ENCODE data around the gene RUFY3. TPM values are rescaled to one million over a fixed set of nuclear protein-coding genes. Genes with fewer than 3 reads are reported as not detected.

RUFY3 gene
- total RNA-seq, 3 donors from 2014 or later = 31.9 to 54.2 (median 46.0) TPM

GRCh38 chr4:70787496-70787895 is 65.7 kb downstream of the RUFY3 start:
- Histone ChIP-seq H3K36me3 (ENCODE audit: low read depth) (no peaks in the 10 kb centered on the region), H3K9me3 (no peaks in the 10 kb centered on the region), H3K4me3 (no peak overlapping the region), H3K4me1 (ENCODE audit: low read depth) (no peaks in the 10 kb centered on the region)
- intact Hi-C loops (cut with DNase I, micrococcal nuclease) = no loop called here
- no peak for TF ChIP-seq CTCF (IDR thresholded peaks at IDR 0.05)
- ATAC-seq (no peak), DNase-seq (no peak)

GRCh38 chr4:70788733-70789132 is 67.0 kb downstream of the RUFY3 start:
- DNase-seq (no peak), ATAC-seq (no peak)
- no peaks in the 10 kb centered on the region for H3K4me1 ChIP-seq (ENCODE audit: low read depth)
- no peak overlapping the region for H3K4me3 ChIP-seq
- no peaks in the 10 kb centered on the region for H3K9me3 ChIP-seq
- TF ChIP-seq CTCF (IDR thresholded peaks at IDR 0.05) = no peak
- intact Hi-C loops (cut with DNase I, micrococcal nuclease) = no loop called here
- H3K36me3 ChIP-seq (ENCODE audit: low read depth) = no peaks in the 10 kb centered on the region

- DNase-seq (no peak), ATAC-seq (no peak)
- H3K36me3 ChIP-seq (ENCODE audit: low read depth) = no peaks in the 10 kb centered on the region
- no peaks in the 10 kb centered on the region for H3K4me1 ChIP-seq (ENCODE audit: low read depth)
- no peaks in the 10 kb centered on the region for H3K9me3 ChIP-seq
- intact Hi-C loops (cut with DNase I, micrococcal nuclease) = no loop called here
- H3K4me3 ChIP-seq = no peak overlapping the region
- no peak for TF ChIP-seq CTCF (IDR thresholded peaks at IDR 0.05)
Measured at GRCh38 chr4:70793626-70794025, 71.9 kb downstream of the RUFY3 start.

- intact Hi-C loops (cut with DNase I, micrococcal nuclease) = no loop called here
- DNase-seq = no peak
- H3K36me3 ChIP-seq (ENCODE audit: low read depth) = no peaks in the 10 kb centered on the region
- H3K9me3 ChIP-seq = no peaks in the 10 kb centered on the region
- TF ChIP-seq CTCF (IDR thresholded peaks at IDR 0.05) = no peak
- no peaks in the 10 kb centered on the region for H3K4me1 ChIP-seq (ENCODE audit: low read depth)
- H3K4me3 ChIP-seq = no peak overlapping the region
- ATAC-seq = no peak
Measured at GRCh38 chr4:70801265-70801809, 79.6 kb downstream of the RUFY3 start.

- ATAC-seq (peak; percentile 85), DNase-seq (no peak)
- H3K4me1 ChIP-seq (ENCODE audit: low read depth) = no peaks in the 10 kb centered on the region
- H3K4me3 ChIP-seq = no peak overlapping the region
- no peak for TF ChIP-seq CTCF (IDR thresholded peaks at IDR 0.05)
- no peaks in the 10 kb centered on the region for H3K36me3 ChIP-seq (ENCODE audit: low read depth)
- intact Hi-C loops (cut with DNase I, micrococcal nuclease) = no loop called here
- H3K9me3 ChIP-seq = no peaks in the 10 kb centered on the region
Measured at GRCh38 chr4:70802928-70803580, 81.3 kb downstream of the RUFY3 start.

Measured in mucosa of descending colon (tissue), 3 donors.